K562 (cell line): Measurements from ENCODE around the gene DCLK1. TPM values are rescaled to one million over a fixed set of nuclear protein-coding genes. Genes with fewer than 3 reads are reported as not detected.

Experiments
- ATAC-seq: fragments of 200-7000 bp; cut with Tn5 transposase; 3 replicates; pipeline ENCODE4 v1.9.1; 2020; ENCODE audit warnings: moderate library complexity
- BruUV-seq: library from RNA; stranded (reverse); fragments of 400-500 nt; replicated peaks from 2 replicates; lab custom pipeline; 2021; lab: Mats Ljungman, UMichigan
- CTCF ChIA-PET: fragments of 300-600 bp; formaldehyde crosslinking; extraction: SDS; loops from one replicate; lab custom pipeline; 2021; ENCODE audit warnings: low intra/inter-chr PET ratio; lab: Yijun Ruan, JAX
- POLR2A ChIA-PET: fragments of 300-600, 350-650 bp; sonication (Branson Sonifier 250); formaldehyde crosslinking; extraction: SDS; loops from one replicate; lab custom pipeline; 2021; ENCODE audit warnings: antibody characterized with exemption, inconsistent platforms; lab: Yijun Ruan, JAX
- DNase-seq, 4 experiments: peaks; one replicate each; pipeline versions ENCODE4 v3.0.0 to v3.0.0-alpha.2; 2011 to 2018; ENCODE audit warnings: low spot score in 3 of 4, mixed read lengths in 3 of 4; ENCODE audit errors: extremely low read depth in 1 of 4
- FAIRE-seq: peaks from 2 replicates; lab custom pipeline; 2011; peaks lifted over from hg19 to GRCh38; lab: Jason Lieb, UNC
- H2AFZ ChIP-seq: 2 replicates; pipeline ENCODE4 v1.6.0; 2011; ENCODE audit warnings: low read depth, low read length, control low read depth, inconsistent platforms
- H3K27ac ChIP-seq: fragments of 200-600 bp; 3 replicates; pipeline ENCODE4 v1.8.0; 2011; ENCODE audit warnings: low read depth, mild to moderate bottlenecking, control low read depth, inconsistent platforms, low read length, moderate library complexity, mixed read lengths; ENCODE audit errors: extremely low read depth
- H3K27me3 ChIP-seq, 2 experiments: fragments of 300-600 bp in 1 of 2; 2 replicates in 1 of 2; 3 replicates in 1 of 2; pipeline versions ENCODE4 v1.6.0 to v1.8.0; 2011; ENCODE audit warnings: inconsistent platforms in 2 of 2, low read length in 2 of 2, mild to moderate bottlenecking in 1 of 2, mixed read lengths in 1 of 2, moderate library complexity in 1 of 2; ENCODE audit not compliant: control insufficient read depth in 2 of 2, insufficient read depth in 2 of 2
- H3K36me3 ChIP-seq: fragments of 300-600 bp; 3 replicates; pipeline ENCODE4 v1.8.0; 2011; ENCODE audit warnings: mild to moderate bottlenecking, low read length, inconsistent platforms; ENCODE audit not compliant: control insufficient read depth, insufficient read depth
- H3K4me1 ChIP-seq, 2 experiments: fragments of 200-600 bp in 1 of 2; replicated peaks in 1 of 2; 2 replicates in 1 of 2; 3 replicates in 1 of 2; pipeline versions ENCODE4 v1.5.1 to v1.8.0; 2011; ENCODE audit warnings: inconsistent platforms in 2 of 2, low read length in 2 of 2, mild to moderate bottlenecking in 1 of 2, mixed read lengths in 1 of 2, moderate library complexity in 1 of 2; ENCODE audit not compliant: control insufficient read depth in 2 of 2, insufficient read depth in 2 of 2
- H3K4me2 ChIP-seq: 2 replicates; pipeline ENCODE4 v1.6.1; 2011; ENCODE audit warnings: low read length, control low read depth, inconsistent platforms, mixed read lengths; ENCODE audit not compliant: insufficient read depth
- H3K4me3 ChIP-seq: fragments of 200-600 bp; sonication (generic), shearing (Covaris generic); 2 replicates; pipeline ENCODE4 v1.5.1; 2016; ENCODE audit warnings: control low read depth, inconsistent platforms
- H3K79me2 ChIP-seq: fragments of 200-600 bp; 3 replicates; pipeline ENCODE4 v1.8.0; 2011; ENCODE audit warnings: low read length, inconsistent platforms; ENCODE audit not compliant: control insufficient read depth, insufficient read depth
- H3K9ac ChIP-seq, 2 experiments: 2 replicates each; pipeline versions ENCODE4 v1.6.0 to v1.6.1; 2011; ENCODE audit warnings: low read depth in 2 of 2, low read length in 2 of 2, control low read depth in 1 of 2, inconsistent platforms in 1 of 2, mild to moderate bottlenecking in 1 of 2, mixed read lengths in 1 of 2; ENCODE audit not compliant: insufficient read depth in 1 of 2
- H3K9me1 ChIP-seq: one replicate; pipeline ENCODE4 v1.6.0; 2011; ENCODE audit warnings: inconsistent platforms, mild to moderate bottlenecking, low read length, moderate library complexity; ENCODE audit not compliant: control insufficient read depth, insufficient read depth
- H3K9me3 ChIP-seq: replicated peaks from 2 replicates; pipeline ENCODE4 v1.5.1; 2011; ENCODE audit warnings: low read depth, low read length, inconsistent platforms; ENCODE audit not compliant: control insufficient read depth, insufficient read depth
- H4K20me1 ChIP-seq: replicated peaks from 2 replicates; pipeline ENCODE4 v1.6.1; 2011; ENCODE audit warnings: low read length, inconsistent platforms, mixed read lengths; ENCODE audit not compliant: control insufficient read depth, insufficient read depth
- CBX5 ChIP-seq: IDR thresholded peaks from 2 replicates; pipeline ENCODE4 v1.6.1; 2014; ENCODE audit warnings: low read depth, borderline replicate concordance
- KDM5B ChIP-seq: fragments of 200-600 bp; sonication (generic); IDR thresholded peaks from 2 replicates; pipeline ENCODE4 v1.6.1; 2012; ENCODE audit warnings: low read depth, mild to moderate bottlenecking, moderate library complexity, low read length, control low read depth, inconsistent platforms; ENCODE audit not compliant: insufficient replicate concordance
- TEAD2 ChIP-seq: fragments of 450-650 bp; IDR thresholded peaks from 2 replicates; pipeline ENCODE4 v1.6.1; 2016; ENCODE audit warnings: missing genetic modification characterization, control low read depth, missing compliant biosample characterization
- ZBED1 ChIP-seq: IDR thresholded peaks from 2 replicates; pipeline ENCODE4 v1.6.1; 2014
- ZFP30 ChIP-seq: fragments of 250-450 bp; sonication (Bioruptor Pico); IDR thresholded peaks from 2 replicates; pipeline ENCODE4 v1.8.0; 2022; ENCODE audit warnings: moderate library complexity, mild to moderate bottlenecking, inconsistent platforms, borderline replicate concordance
- WGBS: fragments of 100-300 bp; shearing (Covaris generic); methylation state at CpG from one replicate; pipeline ENCODE4 v1.1.6; 2016; ENCODE audit warnings: low coverage, mixed read lengths; ENCODE audit not compliant: insufficient coverage; ENCODE audit errors: missing lambda C conversion rate; 5-methylcytosine and 5-hydroxymethylcytosine counted together
- in situ Hi-C: fragments of 300-500 bp; cut with MboI; formaldehyde crosslinking; loops from 4 replicates; pipeline ENCODE4 v1.15.0; 2018; ENCODE audit warnings: inconsistent platforms, mixed read lengths
- intact Hi-C: fragments of 100-400 bp; cut with micrococcal nuclease; formaldehyde crosslinking; loops from 2 replicates; pipeline ENCODE4 v1.14.2; 2022
- polyA plus RNA-seq, 8 experiments: library from polyadenylated mRNA; depleted of rRNA in 4 of 8; stranded (reverse) in 5 of 8; unstranded in 3 of 8; fragments of >200 nt; fragmentation: Nextera tagmentation in 2 of 8; fragmentation: Illumina TruSeq in 1 of 8; extraction: Ambion mirVana in 2 of 8; extraction: Trizol in 1 of 8; gene quantifications; 2 replicates each; pipeline versions ENCODE4 v1.2.1 to v1.2.3, GENCODE V29; 2011 to 2014; ENCODE audit warnings: inconsistent platforms in 1 of 8, missing spikeins in 1 of 8
- total RNA-seq, 7 experiments: library from RNA; depleted of rRNA in 6 of 7; stranded (reverse); fragments of >200 nt in 6 of 7; fragmentation: Illumina TruSeq in 2 of 7; extraction: Trizol in 2 of 7; gene quantifications; 2 replicates each; pipeline versions ENCODE4 v1.2.1 to v1.2.3, GENCODE V29; 2011 to 2021; ENCODE audit warnings: low replicate concordance in 1 of 7
- TF ChIP-seq, protein P1 (sequence below): fragments of 450-650 bp; IDR thresholded peaks from 2 replicates; pipeline ENCODE4 v1.6.1; 2016; ENCODE audit warnings: borderline replicate concordance
- TF ChIP-seq, protein P2 (sequence below): fragments of 200-400 bp; formaldehyde crosslinking; IDR thresholded peaks from 2 replicates; pipeline ENCODE4 v1.6.1; 2017; ENCODE audit warnings: mild to moderate bottlenecking, low read depth, low read length, moderate library complexity
- TF ChIP-seq, protein P3 (sequence below): sonication (generic); formaldehyde crosslinking; IDR thresholded peaks from 2 replicates; pipeline ENCODE4 v1.8.0; 2023; ENCODE audit warnings: mild to moderate bottlenecking, missing genetic modification reagents
- TF ChIP-seq, protein P4 (sequence below): IDR thresholded peaks from 2 replicates; pipeline ENCODE4 v1.6.1; 2016; ENCODE audit warnings: missing genetic modification characterization, missing compliant biosample characterization

Gene DCLK1
- total and polyA plus RNA-seq, 9 of the 15 experiments (the other 6 are each of a cell fraction or from before 2014, with no cell fraction given), result 0.07 TPM; not detected in 8

DNA sequence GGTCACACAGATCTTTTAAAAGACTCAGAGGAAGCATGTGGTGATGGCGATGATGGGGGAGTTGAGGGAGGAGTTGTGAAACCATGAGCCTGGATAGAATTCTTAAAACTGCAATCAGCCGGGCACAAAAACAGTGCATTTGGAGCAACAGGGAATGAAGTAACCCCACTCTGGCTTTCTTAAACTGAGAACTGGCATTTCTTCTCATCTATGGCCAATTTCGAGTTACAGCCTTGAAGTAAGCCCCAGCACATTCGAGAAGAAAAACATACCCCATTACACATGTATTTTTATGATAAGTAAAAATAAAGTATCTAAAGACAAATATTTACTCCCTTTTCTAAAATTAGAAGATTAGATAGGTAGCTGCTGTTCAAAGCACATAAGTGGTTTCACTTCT lies 70.1 kb downstream of the DCLK1 start:
- POLR2A ChIA-PET, result no interaction called here
- 0% methylated on average over 4 of the region's 4 CpGs for WGBS

DNA sequence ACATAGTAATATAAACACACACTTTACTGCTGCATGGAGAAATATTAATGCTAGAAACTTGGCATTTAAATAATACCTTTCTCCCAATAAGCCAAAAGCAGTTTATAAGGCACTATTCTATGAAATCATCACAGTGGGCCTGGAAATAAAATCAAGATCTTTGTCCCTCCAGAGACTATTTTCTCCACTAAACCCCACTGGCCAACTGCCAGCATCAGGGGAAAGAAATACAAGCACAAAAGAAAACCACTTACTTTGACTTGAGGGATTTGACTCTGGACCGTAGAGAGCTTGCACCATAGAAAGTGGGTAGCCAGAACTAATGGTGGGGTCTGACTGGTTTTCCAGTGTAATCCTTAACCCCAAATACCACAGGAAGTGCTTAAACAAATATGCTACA lies 71.9 kb downstream of the DCLK1 start:
- WGBS, result 0% methylated on average over 1 of the region's 1 CpG
- no peak for FAIRE-seq
- ATAC-seq, result no peak
- no peaks in the 10 kb centered on the region for H3K36me3 ChIP-seq
- no peak overlapping the region for H3K4me2 ChIP-seq
- ChIA-PET POLR2A (no interaction called here), CTCF (no interaction called here)
- H3K9me3 ChIP-seq, result no peaks in the 10 kb centered on the region
- no peak overlapping the region for H2AFZ ChIP-seq
- no peak overlapping the region for H3K9ac ChIP-seq
- H3K27me3 ChIP-seq, result no peaks in the 10 kb centered on the region
- in situ Hi-C loops (no loop called here), intact Hi-C loops (no loop called here)
- no peaks in the 10 kb centered on the region for H3K9me1 ChIP-seq
- no peak overlapping the region for H3K27ac ChIP-seq
- no peaks in the 10 kb centered on the region for H3K4me1 ChIP-seq
- no peaks in the 10 kb centered on the region for H3K79me2 ChIP-seq
- no peak overlapping the region for H3K4me3 ChIP-seq
- no peaks in the 10 kb centered on the region for H4K20me1 ChIP-seq
- no peak for DNase-seq
- no TSS peak for BruUV-seq
- TF ChIP-seq KDM5B, result no peak
- TF ChIP-seq, protein P1, sequence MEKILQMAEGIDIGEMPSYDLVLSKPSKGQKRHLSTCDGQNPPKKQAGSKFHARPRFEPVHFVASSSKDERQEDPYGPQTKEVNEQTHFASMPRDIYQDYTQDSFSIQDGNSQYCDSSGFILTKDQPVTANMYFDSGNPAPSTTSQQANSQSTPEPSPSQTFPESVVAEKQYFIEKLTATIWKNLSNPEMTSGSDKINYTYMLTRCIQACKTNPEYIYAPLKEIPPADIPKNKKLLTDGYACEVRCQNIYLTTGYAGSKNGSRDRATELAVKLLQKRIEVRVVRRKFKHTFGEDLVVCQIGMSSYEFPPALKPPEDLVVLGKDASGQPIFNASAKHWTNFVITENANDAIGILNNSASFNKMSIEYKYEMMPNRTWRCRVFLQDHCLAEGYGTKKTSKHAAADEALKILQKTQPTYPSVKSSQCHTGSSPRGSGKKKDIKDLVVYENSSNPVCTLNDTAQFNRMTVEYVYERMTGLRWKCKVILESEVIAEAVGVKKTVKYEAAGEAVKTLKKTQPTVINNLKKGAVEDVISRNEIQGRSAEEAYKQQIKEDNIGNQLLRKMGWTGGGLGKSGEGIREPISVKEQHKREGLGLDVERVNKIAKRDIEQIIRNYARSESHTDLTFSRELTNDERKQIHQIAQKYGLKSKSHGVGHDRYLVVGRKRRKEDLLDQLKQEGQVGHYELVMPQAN, result no peak
- TF ChIP-seq, protein P2, sequence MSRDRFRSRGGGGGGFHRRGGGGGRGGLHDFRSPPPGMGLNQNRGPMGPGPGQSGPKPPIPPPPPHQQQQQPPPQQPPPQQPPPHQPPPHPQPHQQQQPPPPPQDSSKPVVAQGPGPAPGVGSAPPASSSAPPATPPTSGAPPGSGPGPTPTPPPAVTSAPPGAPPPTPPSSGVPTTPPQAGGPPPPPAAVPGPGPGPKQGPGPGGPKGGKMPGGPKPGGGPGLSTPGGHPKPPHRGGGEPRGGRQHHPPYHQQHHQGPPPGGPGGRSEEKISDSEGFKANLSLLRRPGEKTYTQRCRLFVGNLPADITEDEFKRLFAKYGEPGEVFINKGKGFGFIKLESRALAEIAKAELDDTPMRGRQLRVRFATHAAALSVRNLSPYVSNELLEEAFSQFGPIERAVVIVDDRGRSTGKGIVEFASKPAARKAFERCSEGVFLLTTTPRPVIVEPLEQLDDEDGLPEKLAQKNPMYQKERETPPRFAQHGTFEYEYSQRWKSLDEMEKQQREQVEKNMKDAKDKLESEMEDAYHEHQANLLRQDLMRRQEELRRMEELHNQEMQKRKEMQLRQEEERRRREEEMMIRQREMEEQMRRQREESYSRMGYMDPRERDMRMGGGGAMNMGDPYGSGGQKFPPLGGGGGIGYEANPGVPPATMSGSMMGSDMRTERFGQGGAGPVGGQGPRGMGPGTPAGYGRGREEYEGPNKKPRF, result no peak
- TF ChIP-seq TEAD2 (tag), result no peak
- TF ChIP-seq, protein P3, sequence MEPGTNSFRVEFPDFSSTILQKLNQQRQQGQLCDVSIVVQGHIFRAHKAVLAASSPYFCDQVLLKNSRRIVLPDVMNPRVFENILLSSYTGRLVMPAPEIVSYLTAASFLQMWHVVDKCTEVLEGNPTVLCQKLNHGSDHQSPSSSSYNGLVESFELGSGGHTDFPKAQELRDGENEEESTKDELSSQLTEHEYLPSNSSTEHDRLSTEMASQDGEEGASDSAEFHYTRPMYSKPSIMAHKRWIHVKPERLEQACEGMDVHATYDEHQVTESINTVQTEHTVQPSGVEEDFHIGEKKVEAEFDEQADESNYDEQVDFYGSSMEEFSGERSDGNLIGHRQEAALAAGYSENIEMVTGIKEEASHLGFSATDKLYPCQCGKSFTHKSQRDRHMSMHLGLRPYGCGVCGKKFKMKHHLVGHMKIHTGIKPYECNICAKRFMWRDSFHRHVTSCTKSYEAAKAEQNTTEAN (CRISPR knock-in tag), result no peak
- no peak for TF ChIP-seq ZBED1

More for the DNA sequence above, 70.1 kb downstream of the DCLK1 start:
- no peak overlapping the region for H2AFZ ChIP-seq
- DNase-seq (no peak), ATAC-seq (no peak), FAIRE-seq (no peak)
- no peak overlapping the region for H3K9ac ChIP-seq
- TF ChIP-seq CBX5, result no peak
- no peak for TF ChIP-seq ZFP30
- TF ChIP-seq, protein P4, sequence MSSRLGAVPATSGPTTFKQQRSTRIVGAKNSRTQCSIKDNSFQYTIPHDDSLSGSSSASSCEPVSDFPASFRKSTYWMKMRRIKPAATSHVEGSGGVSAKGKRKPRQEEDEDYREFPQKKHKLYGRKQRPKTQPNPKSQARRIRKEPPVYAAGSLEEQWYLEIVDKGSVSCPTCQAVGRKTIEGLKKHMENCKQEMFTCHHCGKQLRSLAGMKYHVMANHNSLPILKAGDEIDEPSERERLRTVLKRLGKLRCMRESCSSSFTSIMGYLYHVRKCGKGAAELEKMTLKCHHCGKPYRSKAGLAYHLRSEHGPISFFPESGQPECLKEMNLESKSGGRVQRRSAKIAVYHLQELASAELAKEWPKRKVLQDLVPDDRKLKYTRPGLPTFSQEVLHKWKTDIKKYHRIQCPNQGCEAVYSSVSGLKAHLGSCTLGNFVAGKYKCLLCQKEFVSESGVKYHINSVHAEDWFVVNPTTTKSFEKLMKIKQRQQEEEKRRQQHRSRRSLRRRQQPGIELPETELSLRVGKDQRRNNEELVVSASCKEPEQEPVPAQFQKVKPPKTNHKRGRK, result no peak
- H4K20me1 ChIP-seq, result no peaks in the 10 kb centered on the region
- H3K36me3 ChIP-seq, result no peaks in the 10 kb centered on the region
- H3K27ac ChIP-seq, result no peak overlapping the region
- H3K4me1 ChIP-seq, result no peaks in the 10 kb centered on the region
- H3K4me3 ChIP-seq, result no peak overlapping the region
- intact Hi-C loops, result no loop called here
- no peaks in the 10 kb centered on the region for H3K27me3 ChIP-seq
- CTCF ChIA-PET, result no interaction called here
- no peak overlapping the region for H3K4me2 ChIP-seq
- no peaks in the 10 kb centered on the region for H3K79me2 ChIP-seq
- H3K9me1 ChIP-seq, result no peaks in the 10 kb centered on the region
- BruUV-seq, result no TSS peak
- in situ Hi-C loops, result no loop called here
- H3K9me3 ChIP-seq, result no peaks in the 10 kb centered on the region
